OCI-LY3 (cell line): Measurements from ENCODE around the gene GABARAPL1.

Experiments used
- H2AFZ ChIP-seq: fragments of 200-600, 300-600 bp; shearing (Covaris generic); 2 replicates; pipeline ENCODE4 v1.6.0; 2014; ENCODE audit warnings: antibody characterized with exemption, low read depth, low read length
- H3K27ac ChIP-seq: fragments of 200-600, 300-600 bp; sonication (generic); 2 replicates; pipeline ENCODE4 v1.5.1; 2014; ENCODE audit warnings: mild to moderate bottlenecking, low read length, moderate library complexity, mixed read lengths
- H3K27me3 ChIP-seq: fragments of 200-600, 300-600 bp; sonication (generic); 2 replicates; pipeline ENCODE4 v1.6.1; 2014; ENCODE audit warnings: low read depth, low read length, mixed read lengths
- H3K36me3 ChIP-seq: fragments of 200-600, 300-600 bp; sonication (generic); replicated peaks from 2 replicates; pipeline ENCODE3; 2014; ENCODE audit warnings: low read depth, low read length, mixed read lengths
- H3K4me1 ChIP-seq: fragments of 300-600, 200-600 bp; sonication (generic); 2 replicates; pipeline ENCODE4 v1.6.1; 2014; ENCODE audit warnings: low read length, mixed read lengths
- H3K4me2 ChIP-seq: fragments of 200-600, 300-600 bp; sonication (generic); 2 replicates; pipeline ENCODE4 v1.6.1; 2014; ENCODE audit warnings: low read length, mixed read lengths
- H3K4me3 ChIP-seq: fragments of 300-600, 200-600 bp; sonication (generic); 2 replicates; pipeline ENCODE4 v1.5.1; 2014; ENCODE audit warnings: antibody characterized with exemption, mild to moderate bottlenecking, low read length, moderate library complexity
- H3K79me2 ChIP-seq: fragments of 300-600, 200-600 bp; shearing (Covaris generic); 2 replicates; pipeline ENCODE4 v1.6.1; 2014; ENCODE audit warnings: mild to moderate bottlenecking, low read length, mixed read lengths
- H3K9ac ChIP-seq: fragments of 300-600, 200-600 bp; shearing (Covaris generic); 2 replicates; pipeline ENCODE4 v1.6.0; 2014; ENCODE audit warnings: mild to moderate bottlenecking, low read length, moderate library complexity
- H3K9me3 ChIP-seq: fragments of 200-600, 300-600 bp; shearing (Covaris generic); 2 replicates; pipeline ENCODE4 v1.6.1; 2014; ENCODE audit warnings: low read length, mixed read lengths; ENCODE audit not compliant: insufficient read depth
- H4K20me1 ChIP-seq: fragments of 200-600, 300-600 bp; sonication (generic); 2 replicates; pipeline ENCODE4 v1.6.1; 2016; ENCODE audit warnings: low read length, mixed read lengths; ENCODE audit not compliant: insufficient read depth
- CTCF ChIP-seq: fragments of 200-600, 300-600 bp; sonication (generic); IDR thresholded peaks from 2 replicates; pipeline ENCODE4 v1.5.1; 2014; ENCODE audit warnings: antibody characterized with exemption, low read length, low read depth
- EZH2phosphoT487 ChIP-seq: fragments of 200-600 bp; shearing (Covaris generic); IDR thresholded peaks from 2 replicates; pipeline ENCODE4 v1.6.1; 2018; ENCODE audit warnings: antibody characterized with exemption, mixed run types, low read depth

Gene GABARAPL1

GRCh38 chr12:10190558-10191388 lies 21.9 kb upstream of the GABARAPL1 start:
- H3K4me1 ChIP-seq: no peaks in the 10 kb centered on the region
- no peaks in the 10 kb centered on the region for H3K79me2 ChIP-seq
- H3K4me2 ChIP-seq: no peak overlapping the region
- H4K20me1 ChIP-seq: no peaks in the 10 kb centered on the region
- no peak overlapping the region for H2AFZ ChIP-seq
- TF ChIP-seq CTCF (peak; percentile 87), EZH2phosphoT487 (no peak)
- H3K9me3 ChIP-seq: no peaks in the 10 kb centered on the region
- no peak overlapping the region for H3K27ac ChIP-seq
- H3K9ac ChIP-seq: no peak overlapping the region
- H3K36me3 ChIP-seq: no peaks in the 10 kb centered on the region
- no peak overlapping the region for H3K4me3 ChIP-seq
- peaks cover 50% of the 10 kb centered on the region for H3K27me3 ChIP-seq

DNA sequence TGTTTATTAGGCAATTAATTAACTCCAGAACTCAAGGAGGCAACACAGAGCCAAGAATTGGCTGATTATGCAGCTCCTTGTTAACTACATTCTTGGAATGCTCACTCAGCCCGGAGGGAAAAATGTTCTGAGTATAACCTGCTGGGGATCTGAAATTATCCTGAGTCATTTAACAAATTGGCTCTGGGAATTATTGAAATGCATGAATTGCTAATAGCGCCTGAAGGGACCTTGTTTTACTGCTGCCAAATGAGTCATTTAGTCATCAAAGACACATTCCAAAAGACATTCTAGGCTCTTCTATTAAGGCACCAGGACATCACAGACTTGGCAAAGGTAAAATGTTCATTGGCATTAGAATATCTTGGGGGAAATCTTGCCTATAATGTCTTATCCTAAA lies 20.8 kb upstream of the GABARAPL1 start:
- H3K4me3 ChIP-seq: no peak overlapping the region
- no peak overlapping the region for H3K4me2 ChIP-seq
- H3K9ac ChIP-seq: no peak overlapping the region
- H3K4me1 ChIP-seq: peaks cover 7% of the 10 kb centered on the region
- H3K79me2 ChIP-seq: no peaks in the 10 kb centered on the region
- no peak overlapping the region for H3K27ac ChIP-seq
- H3K9me3 ChIP-seq: no peaks in the 10 kb centered on the region
- H2AFZ ChIP-seq: no peak overlapping the region
- peaks cover 51% of the 10 kb centered on the region for H3K27me3 ChIP-seq
- H3K36me3 ChIP-seq: no peaks in the 10 kb centered on the region
- H4K20me1 ChIP-seq: no peaks in the 10 kb centered on the region
- TF ChIP-seq CTCF (no peak), EZH2phosphoT487 (no peak)

DNA sequence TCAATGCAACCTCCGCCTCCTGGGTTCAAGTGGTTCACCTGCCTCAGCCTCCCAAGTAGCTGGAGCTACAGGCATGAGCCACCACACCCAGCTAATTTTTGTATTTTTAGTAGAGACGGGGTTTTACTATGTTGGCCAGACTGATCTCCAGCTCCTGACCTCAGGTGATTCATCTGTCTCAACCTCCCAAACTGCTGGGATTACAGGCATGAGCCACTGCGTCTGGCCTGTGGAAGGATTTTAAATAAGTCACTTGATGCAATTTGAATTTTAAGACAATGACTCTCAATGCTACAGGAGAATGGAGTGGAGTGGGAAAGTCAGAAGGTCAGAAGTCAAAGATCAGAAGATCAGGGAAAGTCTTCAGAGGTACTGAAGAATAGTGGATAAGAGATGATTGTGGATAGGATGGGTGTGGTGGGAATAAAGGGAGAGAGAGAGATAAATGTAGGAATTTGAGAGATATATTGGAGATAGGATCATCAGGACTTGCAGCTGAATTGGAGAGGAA lies 18.5 kb upstream of the GABARAPL1 start:
- H3K79me2 ChIP-seq: no peaks in the 10 kb centered on the region
- no peak overlapping the region for H3K27ac ChIP-seq
- H3K27me3 ChIP-seq: peaks cover 58% of the 10 kb centered on the region
- TF ChIP-seq CTCF (no peak), EZH2phosphoT487 (no peak)
- H3K4me2 ChIP-seq: no peak overlapping the region
- no peak overlapping the region for H3K4me3 ChIP-seq
- H3K4me1 ChIP-seq: peaks cover 7% of the 10 kb centered on the region
- H2AFZ ChIP-seq: no peak overlapping the region
- no peaks in the 10 kb centered on the region for H3K36me3 ChIP-seq
- H4K20me1 ChIP-seq: no peaks in the 10 kb centered on the region
- H3K9ac ChIP-seq: no peak overlapping the region
- H3K9me3 ChIP-seq: no peaks in the 10 kb centered on the region

DNA sequence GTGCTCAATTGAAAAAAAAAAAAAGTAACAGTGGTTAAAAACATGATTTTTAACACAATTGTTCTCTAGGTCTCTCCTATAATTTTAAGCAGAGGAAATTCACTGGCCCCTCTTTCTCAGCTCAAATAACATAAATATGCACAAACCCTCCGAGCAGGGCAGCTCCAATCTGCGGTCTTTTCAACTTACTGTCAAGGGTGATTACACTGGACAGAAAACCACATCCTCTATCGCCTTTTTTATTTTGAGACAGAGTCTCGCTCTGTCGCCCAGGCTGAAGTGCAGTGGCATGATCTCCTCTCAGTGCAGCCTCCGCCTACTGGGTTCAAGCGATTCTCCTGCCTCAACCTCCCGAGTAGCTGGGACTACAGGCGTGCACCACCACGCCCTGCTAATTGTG lies 16.5 kb upstream of the GABARAPL1 start:
- Histone ChIP-seq H3K27ac (no peak overlapping the region), H3K9ac (no peak overlapping the region), H3K4me2 (peak overlapping the region; percentile 14), H3K4me3 (no peak overlapping the region), H2AFZ (no peak overlapping the region), H3K9me3 (no peaks in the 10 kb centered on the region), H3K79me2 (no peaks in the 10 kb centered on the region), H4K20me1 (no peaks in the 10 kb centered on the region), H3K36me3 (no peaks in the 10 kb centered on the region), H3K27me3 (peaks cover 45% of the 10 kb centered on the region), H3K4me1 (peaks cover 7% of the 10 kb centered on the region)
- no peak for TF ChIP-seq EZH2phosphoT487
- no peak for TF ChIP-seq CTCF
